HepG2 (cell line): Measurements from ENCODE around the gene CAPN10. TPM values are rescaled to one million over a fixed set of nuclear protein-coding genes. Genes with fewer than 3 reads are reported as not detected.
A peak's percentile ranks its signal among the peaks of the same experiment; 100 is the strongest.

ENCODE experiments used
- ATAD3A ChIP-seq: sonication (generic); formaldehyde crosslinking; IDR thresholded peaks from 2 replicates; pipeline ENCODE4 v1.4.0; 2020; ENCODE audit warnings: missing genetic modification reagents
- CEBPB ChIP-seq: IDR thresholded peaks from 2 replicates; pipeline ENCODE4 v1.6.1; 2011; ENCODE audit warnings: low read depth, low read length, improper control_type of control experiment, borderline replicate concordance
- DR1 ChIP-seq: sonication (generic); formaldehyde crosslinking; IDR thresholded peaks from 2 replicates; pipeline ENCODE4 v1.8.0; 2021; ENCODE audit warnings: mild to moderate bottlenecking, missing genetic modification reagents, inconsistent platforms
- GLMP ChIP-seq: sonication (generic); formaldehyde crosslinking; IDR thresholded peaks from 2 replicates; pipeline ENCODE4 v1.9.0; 2021; ENCODE audit warnings: missing genetic modification reagents, mild to moderate bottlenecking, borderline replicate concordance
- HMGXB4 ChIP-seq, 2 experiments: sonication (generic) in 1 of 2; formaldehyde crosslinking in 1 of 2; IDR thresholded peaks; 2 replicates each; pipeline versions ENCODE4 v1.4.0 to v1.6.1; 2018 to 2020; ENCODE audit warnings: missing genetic modification reagents in 2 of 2, borderline replicate concordance in 1 of 2, low read depth in 1 of 2, mild to moderate bottlenecking in 1 of 2, missing biosample characterization in 1 of 2
- HNF1B ChIP-seq: sonication (generic); formaldehyde crosslinking; IDR thresholded peaks from 2 replicates; pipeline ENCODE4 v1.5.1; 2020; ENCODE audit warnings: mild to moderate bottlenecking, moderate library complexity, missing genetic modification reagents
- JUNB ChIP-seq: sonication (generic); formaldehyde crosslinking; IDR thresholded peaks from 2 replicates; pipeline ENCODE4 v1.8.0; 2022; ENCODE audit warnings: missing genetic modification reagents, mild to moderate bottlenecking, borderline replicate concordance
- MATR3 ChIP-seq: sonication (generic); formaldehyde crosslinking; IDR thresholded peaks from 2 replicates; pipeline ENCODE4 v1.4.0; 2020; ENCODE audit warnings: missing genetic modification reagents
- MBD4 ChIP-seq: IDR thresholded peaks from 2 replicates; pipeline ENCODE4 v1.6.1; 2012; ENCODE audit warnings: low read length, inconsistent platforms, borderline replicate concordance
- MEIS1 ChIP-seq: sonication (generic); formaldehyde crosslinking; IDR thresholded peaks from 2 replicates; pipeline ENCODE4 v1.9.0; 2021; ENCODE audit warnings: mild to moderate bottlenecking, missing genetic modification reagents, moderate library complexity, borderline replicate concordance
- NR2C2 ChIP-seq: sonication (generic); formaldehyde crosslinking; IDR thresholded peaks from 2 replicates; pipeline ENCODE4 v1.4.0; 2020; ENCODE audit warnings: missing genetic modification reagents, mild to moderate bottlenecking, moderate library complexity, borderline replicate concordance
- ZBTB14 ChIP-seq: sonication (generic); formaldehyde crosslinking; IDR thresholded peaks from 2 replicates; pipeline ENCODE4 v1.4.0; 2020; ENCODE audit warnings: missing genetic modification reagents
- ZC3H13 ChIP-seq: sonication (generic); formaldehyde crosslinking; IDR thresholded peaks from 2 replicates; pipeline ENCODE4 v1.8.1; 2023; ENCODE audit warnings: mild to moderate bottlenecking, missing genetic modification reagents, moderate library complexity
- ZFY ChIP-seq: sonication (generic); formaldehyde crosslinking; IDR thresholded peaks from 2 replicates; pipeline ENCODE4 v1.4.0; 2020; ENCODE audit warnings: missing genetic modification reagents
- ZNF253 ChIP-seq: sonication (generic); formaldehyde crosslinking; IDR thresholded peaks from 2 replicates; pipeline ENCODE4 v1.8.0; 2022; ENCODE audit warnings: mild to moderate bottlenecking, missing genetic modification reagents, borderline replicate concordance
- ZNF614 ChIP-seq: IDR thresholded peaks from 2 replicates; pipeline ENCODE4 v1.6.1; 2018; ENCODE audit warnings: missing biosample characterization, missing genetic modification reagents, inconsistent platforms, borderline replicate concordance
- ZNF709 ChIP-seq: sonication (generic); formaldehyde crosslinking; IDR thresholded peaks from 2 replicates; pipeline ENCODE4 v1.5.0; 2020; ENCODE audit warnings: mild to moderate bottlenecking, missing genetic modification reagents
- ZNF781 ChIP-seq: sonication (generic); formaldehyde crosslinking; IDR thresholded peaks from 2 replicates; pipeline ENCODE4 v1.5.1; 2020; ENCODE audit warnings: borderline replicate concordance, mild to moderate bottlenecking, missing genetic modification reagents; ENCODE audit errors: not compliant biosample characterization
- ZSCAN21 ChIP-seq: sonication (generic); formaldehyde crosslinking; IDR thresholded peaks from 2 replicates; pipeline ENCODE4 v1.8.0; 2022; ENCODE audit warnings: mild to moderate bottlenecking, missing genetic modification reagents, moderate library complexity, borderline replicate concordance
- polyA plus RNA-seq, 8 experiments: library from polyadenylated mRNA; depleted of rRNA in 3 of 8; stranded (reverse) in 7 of 8; unstranded in 1 of 8; fragments of >200 nt; fragmentation: Illumina TruSeq in 4 of 8; extraction: Trizol in 4 of 8; gene quantifications; 2 replicates each; pipeline versions ENCODE4 v1.2.1 to v1.2.3, GENCODE V29; 2011 to 2016; ENCODE audit warnings: low read depth in 4 of 8, missing spikeins in 1 of 8, mixed read lengths in 1 of 8; ENCODE audit not compliant: insufficient read depth in 1 of 8
- total RNA-seq, 5 experiments: library from RNA; depleted of rRNA; stranded (reverse); fragments of >200 nt; fragmentation: Illumina TruSeq; extraction: Trizol; gene quantifications; 2 replicates each; pipeline ENCODE4 v1.2.3, GENCODE V29; 2016; ENCODE audit warnings: low read depth in 1 of 5
- TF ChIP-seq, protein P1 (sequence below): IDR thresholded peaks from 2 replicates; pipeline ENCODE4 v1.6.1; 2016; ENCODE audit warnings: mild to moderate bottlenecking, missing biosample characterization, missing genetic modification reagents

The CAPN10 gene
- total and polyA plus RNA-seq, 2 of the 13 experiments (the other 11 are each of a cell fraction or from before 2014, with no cell fraction given): 27.6 to 32.4 TPM

DNA sequence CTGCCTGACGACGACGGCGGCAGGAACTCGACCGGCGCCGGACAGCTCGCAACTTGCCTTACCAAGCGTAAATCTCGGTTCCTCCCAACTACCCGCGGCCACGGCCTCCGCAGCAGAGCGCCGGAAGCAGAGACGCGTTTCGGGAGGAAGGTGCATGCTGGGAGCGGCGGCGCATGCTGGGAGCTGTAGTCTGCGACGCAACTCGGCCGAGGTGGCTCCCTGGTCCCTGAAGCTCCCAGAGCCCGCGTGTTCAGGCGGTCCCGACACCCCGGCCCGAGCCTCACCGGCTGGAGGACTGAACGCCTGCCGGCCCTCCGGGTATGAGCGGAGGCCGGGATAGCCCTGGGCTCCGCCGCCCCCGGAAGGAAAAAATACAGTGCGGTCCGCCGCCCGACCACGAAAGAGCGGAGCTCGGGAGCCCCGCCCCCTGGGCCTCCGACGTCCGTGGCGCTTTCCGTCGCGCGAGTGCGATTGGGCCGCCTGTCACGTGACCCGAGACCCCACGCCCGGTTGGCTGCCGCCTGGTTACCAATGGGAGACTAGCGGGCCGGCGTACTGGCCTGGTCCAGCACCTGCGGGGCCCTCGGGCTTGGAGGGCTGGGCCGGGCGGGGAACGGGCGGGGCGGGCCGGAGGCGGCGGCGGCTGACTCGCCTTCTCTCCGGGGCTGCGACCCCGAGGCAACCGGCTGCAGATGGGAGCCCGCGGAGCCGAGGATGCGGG lies at the start of gene CAPN10 (continued):
- TF ChIP-seq MBD4 (no peak), HMGXB4 (CRISPR knock-in tag; IDR thresholded peaks at IDR 0.05; ENCODE audit: borderline replicate concordance in 1 of 2, low read depth in 1 of 2) (peak; percentile 84 to 91), NR2C2 (CRISPR knock-in tag) (peak; percentile 97), ATAD3A (CRISPR knock-in tag) (no peak), ZFY (peak; percentile 97), ZNF253 (CRISPR knock-in tag) (peak; percentile 36; the same call in 1 of the 2 replicates), GLMP (CRISPR knock-in tag) (no peak), JUNB (no peak; the same call in 1 of the 2 replicates), MATR3 (CRISPR knock-in tag) (no peak), ZNF614 (CRISPR knock-in tag) (peak; percentile 85; the same call in 1 of the 2 replicates), ZNF709 (CRISPR knock-in tag) (peak; percentile 92), DR1 (CRISPR knock-in tag) (peak; percentile 48; the same call in 1 of the 2 replicates), HNF1B (CRISPR knock-in tag) (peak; percentile 94), ZSCAN21 (peak; percentile 28; the same call in 1 of the 2 replicates), MEIS1 (CRISPR knock-in tag) (0 out of 2 replicates have a peak, but pooled peaks have one; percentile 58), ZBTB14 (CRISPR knock-in tag) (peak; percentile 53; the same call in 1 of the 2 replicates), CEBPB (no peak), ZNF781 (CRISPR knock-in tag) (peak; percentile 71), ZC3H13 (CRISPR knock-in tag) (peak; percentile 91)
- TF ChIP-seq, protein P1, sequence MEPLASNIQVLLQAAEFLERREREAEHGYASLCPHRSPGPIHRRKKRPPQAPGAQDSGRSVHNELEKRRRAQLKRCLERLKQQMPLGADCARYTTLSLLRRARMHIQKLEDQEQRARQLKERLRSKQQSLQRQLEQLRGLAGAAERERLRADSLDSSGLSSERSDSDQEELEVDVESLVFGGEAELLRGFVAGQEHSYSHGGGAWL (CRISPR knock-in tag): no peak; the same call in 1 of the 2 replicates
